ENCODE measurements around the gene USH2A.

DNA sequence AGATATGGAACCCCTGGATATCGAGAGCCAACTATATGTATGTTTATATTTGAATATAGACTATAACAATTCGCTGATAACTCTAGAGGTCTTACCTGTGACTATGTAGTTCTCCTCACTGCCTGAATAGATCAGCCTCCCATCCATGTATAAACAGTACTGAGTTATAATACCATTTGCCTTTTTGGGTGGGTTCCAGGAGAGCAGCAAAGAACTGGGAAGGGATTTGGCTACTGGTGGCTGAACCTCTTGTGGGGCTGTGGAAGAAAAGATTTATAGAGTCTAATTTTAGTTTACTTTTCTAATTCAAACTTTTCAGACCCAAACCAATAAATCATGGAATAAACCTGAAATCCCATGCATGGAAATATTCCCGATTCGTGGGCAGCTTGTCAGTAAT is 376.9 kb downstream of the USH2A start:
- TF ChIP-seq CTCF (IDR thresholded peaks at IDR 0.05; ENCODE audit: insufficient read depth, low read length, poor library complexity, severe bottlenecking), result no peak
- TF ChIP-seq EZH2phosphoT487 (conservative IDR thresholded peaks at IDR 0.05; ENCODE audit: low read length), result no peak

Data from SU-DHL-6 (cell line).